Vagina (tissue), 2 donors: Measurements from ENCODE around the gene PGLYRP4. TPM values are rescaled to one million over a fixed set of nuclear protein-coding genes. Genes with fewer than 3 reads are reported as not detected.

Experiments used
- DNase-seq, 2 donors: peaks; one replicate each; pipeline ENCODE4 v3.0.0-alpha.2; 2017; ENCODE audit errors: extremely low spot score in 2 of 2
- H3K27ac ChIP-seq: fragments of 200-600 bp; sonication (generic); one replicate; pipeline ENCODE4 v1.5.1; 2019
- H3K27me3 ChIP-seq: fragments of 200-600 bp; sonication (generic); one replicate; pipeline ENCODE4 v1.5.1; 2019
- H3K36me3 ChIP-seq, 2 donors: fragments of 200-600 bp; sonication (generic); one replicate each; pipeline ENCODE4 v1.5.1; 2017 to 2019
- H3K4me1 ChIP-seq: fragments of 200-600 bp; sonication (generic); one replicate; pipeline ENCODE4 v1.5.1; 2019
- H3K4me3 ChIP-seq, 2 donors: fragments of 200-600 bp; sonication (generic); 1 replicate in 1 of 2; 2 replicates in 1 of 2; pipeline ENCODE4 v1.5.1; 2016 to 2019
- H3K9me3 ChIP-seq: fragments of 200-600 bp; sonication (generic); one replicate; pipeline ENCODE4 v1.5.1; 2019
- CTCF ChIP-seq, 3 experiments: fragments of 450-650 bp in 2 of 3; fragments of 200-600 bp in 1 of 3; sonication (generic) in 1 of 3; IDR thresholded peaks; one replicate each; pipeline ENCODE4 v1.5.1; 2017 to 2019; ENCODE audit warnings: antibody characterized with exemption in 3 of 3, mild to moderate bottlenecking in 2 of 3, moderate library complexity in 2 of 3
- POLR2A ChIP-seq, 2 donors: fragments of 450-650 bp; IDR thresholded peaks; one replicate each; pipeline ENCODE4 v1.6.1; 2017; ENCODE audit warnings: antibody characterized with exemption in 2 of 2, mild to moderate bottlenecking in 2 of 2, moderate library complexity in 2 of 2
- POLR2AphosphoS5 ChIP-seq, 2 donors: sonication (generic); formaldehyde crosslinking; IDR thresholded peaks; one replicate each; pipeline ENCODE4 v1.9.0; 2017; ENCODE audit warnings: antibody characterized with exemption in 2 of 2, mild to moderate bottlenecking in 2 of 2, low read depth in 1 of 2; ENCODE audit not compliant: insufficient read depth in 1 of 2
- intact Hi-C: fragments of 100-400 bp; cut with DNase I; formaldehyde crosslinking; loops from one replicate; pipeline ENCODE4 v1.15.1; 2023
- total RNA-seq: library from RNA; depleted of rRNA; stranded (reverse); fragments of >200 nt; gene quantifications from one replicate; pipeline ENCODE4 v1.2.3, GENCODE V29; 2016

Gene PGLYRP4
- total RNA-seq, 1 donor from 2014 or later: 3.9 TPM

GRCh38 chr1:153395776-153396175, 47.1 kb upstream of the PGLYRP4 start:
- Histone ChIP-seq H3K36me3 (no peaks in the 10 kb centered on the region), H3K9me3 (no peaks in the 10 kb centered on the region), H3K4me3 (no peak overlapping the region), H3K27me3 (no peaks in the 10 kb centered on the region), H3K27ac (peak overlapping the region; percentile 48), H3K4me1 (no peaks in the 10 kb centered on the region)
- no peak for TF ChIP-seq POLR2AphosphoS5 (IDR thresholded peaks at IDR 0.05; ENCODE audit: insufficient read depth in 1 of 2, low read depth in 1 of 2)
- no peak for TF ChIP-seq POLR2A (IDR thresholded peaks at IDR 0.05)
- no peak for TF ChIP-seq CTCF (IDR thresholded peaks at IDR 0.05)
- intact Hi-C loops: no loop called here
- DNase-seq: peak; percentile 22 to 58

GRCh38 chr1:153395136-153395685, 46.6 kb upstream of the PGLYRP4 start:
- TF ChIP-seq POLR2A (IDR thresholded peaks at IDR 0.05) (no peak), POLR2AphosphoS5 (IDR thresholded peaks at IDR 0.05; ENCODE audit: insufficient read depth in 1 of 2, low read depth in 1 of 2) (no peak), CTCF (IDR thresholded peaks at IDR 0.05) (no peak)
- H3K27ac ChIP-seq: peak overlapping the region; percentile 48
- intact Hi-C loops: no loop called here
- DNase-seq: peak; percentile 71 to 94
- H3K9me3 ChIP-seq: no peaks in the 10 kb centered on the region
- H3K4me1 ChIP-seq: no peaks in the 10 kb centered on the region
- H3K36me3 ChIP-seq: no peaks in the 10 kb centered on the region
- no peak overlapping the region for H3K4me3 ChIP-seq
- no peaks in the 10 kb centered on the region for H3K27me3 ChIP-seq

- peak; percentile 56 to 91 for DNase-seq
Observed at GRCh38 chr1:153394391-153394790, 45.8 kb upstream of the PGLYRP4 start.

GRCh38 chr1:153393926-153394325, 45.3 kb upstream of the PGLYRP4 start:
- peak in 1 of 2 donors; percentile 79 for DNase-seq
- Histone ChIP-seq H3K36me3 (no peaks in the 10 kb centered on the region), H3K4me1 (no peaks in the 10 kb centered on the region), H3K4me3 (no peak overlapping the region), H3K27ac (no peak overlapping the region), H3K9me3 (no peaks in the 10 kb centered on the region), H3K27me3 (no peaks in the 10 kb centered on the region)
- intact Hi-C loops: no loop called here
- TF ChIP-seq POLR2A (IDR thresholded peaks at IDR 0.05) (no peak), POLR2AphosphoS5 (IDR thresholded peaks at IDR 0.05; ENCODE audit: insufficient read depth in 1 of 2, low read depth in 1 of 2) (no peak), CTCF (IDR thresholded peaks at IDR 0.05) (no peak)

More at GRCh38 chr1:153394391-153394790, 45.8 kb upstream of the PGLYRP4 start:
- Histone ChIP-seq H3K4me1 (no peaks in the 10 kb centered on the region), H3K4me3 (no peak overlapping the region), H3K36me3 (no peaks in the 10 kb centered on the region), H3K27me3 (no peaks in the 10 kb centered on the region), H3K27ac (no peak overlapping the region), H3K9me3 (no peaks in the 10 kb centered on the region)
- TF ChIP-seq POLR2A (IDR thresholded peaks at IDR 0.05) (no peak), POLR2AphosphoS5 (IDR thresholded peaks at IDR 0.05; ENCODE audit: insufficient read depth in 1 of 2, low read depth in 1 of 2) (no peak)
- intact Hi-C loops: no loop called here

GRCh38 chr1:153392822-153393221, 44.2 kb upstream of the PGLYRP4 start:
- H3K36me3 ChIP-seq: no peaks in the 10 kb centered on the region

More at GRCh38 chr1:153392822-153393221, 44.2 kb upstream of the PGLYRP4 start:
- no peaks in the 10 kb centered on the region for H3K4me1 ChIP-seq
- DNase-seq: no peak
- H3K9me3 ChIP-seq: no peaks in the 10 kb centered on the region
- no peaks in the 10 kb centered on the region for H3K27me3 ChIP-seq
- no peak overlapping the region for H3K27ac ChIP-seq
- H3K4me3 ChIP-seq: no peak overlapping the region
- TF ChIP-seq CTCF (IDR thresholded peaks at IDR 0.05): no peak
- TF ChIP-seq POLR2AphosphoS5 (IDR thresholded peaks at IDR 0.05; ENCODE audit: insufficient read depth in 1 of 2, low read depth in 1 of 2): no peak
- no peak for TF ChIP-seq POLR2A (IDR thresholded peaks at IDR 0.05)
- intact Hi-C loops: no loop called here
